Activated T-cell treated with anti-CD3 and anti-CD28 coated beads, Interleukin-2, amount 50 U/mL, for 24 hours (primary cell): ENCODE results near the gene RBM17.
A peak's percentile ranks its signal among the peaks of the same experiment; 100 is the strongest.
"Not testable (repeated sequence)": the region's sequence is repeated elsewhere in the genome, so short reads cannot be mapped to it uniquely, and the experiment has no call there.

ENCODE experiments used
- DNase-seq: peaks from one replicate; pipeline ENCODE4 v3.0.0-alpha.2; 2020
- H3K27ac Mint-ChIP-seq: 2 replicates; pipeline ENCODE4 v1.8.0; 2020; ENCODE audit warnings: mild to moderate bottlenecking, mixed read lengths
- H3K27me3 Mint-ChIP-seq: 2 replicates; pipeline ENCODE4 v1.8.0; 2020; ENCODE audit warnings: mixed read lengths
- H3K36me3 Mint-ChIP-seq: 2 replicates; pipeline ENCODE4 v1.8.0; 2020; ENCODE audit warnings: low read depth, mixed read lengths
- H3K4me1 Mint-ChIP-seq: 2 replicates; pipeline ENCODE4 v1.8.0; 2020; ENCODE audit warnings: low read depth, mixed read lengths
- H3K4me3 Mint-ChIP-seq: 2 replicates; pipeline ENCODE4 v1.8.0; 2020; ENCODE audit warnings: mild to moderate bottlenecking, moderate library complexity, mixed read lengths
- H3K9me3 Mint-ChIP-seq: 2 replicates; pipeline ENCODE4 v1.8.0; 2020; ENCODE audit warnings: mixed read lengths

Gene RBM17

DNA sequence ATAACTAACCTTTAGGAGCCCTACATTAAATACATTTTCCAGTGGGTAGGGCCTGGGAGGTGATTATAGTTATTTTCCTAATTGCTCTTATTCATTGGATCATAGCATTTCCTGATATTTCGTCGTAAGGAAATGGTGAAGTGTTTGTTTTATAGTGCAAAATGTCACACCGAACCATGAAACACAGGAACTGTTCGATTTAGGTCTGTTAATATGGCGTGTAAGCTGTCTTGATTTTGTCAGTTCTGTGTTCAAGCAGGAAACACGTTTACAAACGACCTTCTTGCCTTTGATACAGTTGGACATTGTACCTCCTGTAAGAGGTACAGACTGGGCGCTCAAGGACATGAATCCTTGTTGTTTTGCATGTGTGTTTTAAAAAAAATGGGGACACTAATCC is 14.8 kb downstream of the RBM17 start:
- H3K36me3 Mint-ChIP-seq, result peaks cover 93% of the 10 kb centered on the region
- no peaks in the 10 kb centered on the region for H3K27me3 Mint-ChIP-seq
- H3K4me3 Mint-ChIP-seq, result no peak overlapping the region
- no peaks in the 10 kb centered on the region for H3K9me3 Mint-ChIP-seq
- DNase-seq, result no peak
- H3K4me1 Mint-ChIP-seq, result peaks cover 31% of the 10 kb centered on the region
- peak overlapping the region; percentile 48 for H3K27ac Mint-ChIP-seq

DNA sequence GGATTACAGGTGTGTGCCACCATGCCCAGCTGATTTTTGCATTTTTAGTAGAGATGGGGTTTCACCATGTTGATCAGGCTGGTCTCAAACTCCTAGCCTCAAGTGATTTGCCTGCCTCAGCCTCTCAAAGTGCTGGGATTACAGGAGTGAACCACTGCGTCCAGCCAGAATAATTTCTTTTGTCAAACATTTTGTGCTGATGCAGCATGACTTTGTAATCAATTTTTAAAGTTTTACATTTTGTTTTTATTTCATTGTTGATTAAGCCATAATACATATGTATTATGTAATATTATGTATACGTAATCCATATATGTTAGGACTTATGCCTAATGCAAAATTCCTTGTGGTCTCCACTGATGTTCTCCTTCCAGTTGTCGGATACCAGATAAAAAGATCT is 18.8 kb downstream of the RBM17 start:
- not testable (repeated sequence) for H3K9me3 Mint-ChIP-seq, DNase-seq, H3K27me3 Mint-ChIP-seq, H3K4me3 Mint-ChIP-seq
- Mint-ChIP-seq H3K36me3 (peaks cover 96% of the 10 kb centered on the region), H3K4me1 (peaks cover 39% of the 10 kb centered on the region), H3K27ac (peak overlapping the region; percentile 73)

DNA sequence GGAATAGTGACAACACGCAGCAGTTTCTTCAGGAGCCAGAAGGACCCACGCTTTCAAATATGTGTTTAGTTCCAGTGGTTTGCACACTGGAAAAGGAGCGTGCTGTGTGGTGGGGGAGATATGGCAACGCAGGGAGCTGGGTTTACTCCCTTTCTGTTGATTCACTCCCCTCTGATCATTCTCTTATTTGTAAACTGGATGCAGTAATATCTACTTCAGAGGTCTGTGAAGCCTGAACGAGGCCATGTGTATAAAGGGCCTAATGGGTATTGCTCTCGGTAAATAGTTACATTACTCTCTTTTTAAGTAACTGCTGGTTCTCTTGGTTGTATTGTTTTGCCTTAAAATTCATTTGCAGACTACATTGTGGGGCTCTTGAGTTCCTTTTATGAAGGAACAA is 19.2 kb downstream of the RBM17 start:
- H3K36me3 Mint-ChIP-seq, result peaks cover 96% of the 10 kb centered on the region
- H3K4me3 Mint-ChIP-seq, result no peak overlapping the region
- DNase-seq, result no peak
- H3K4me1 Mint-ChIP-seq, result peaks cover 41% of the 10 kb centered on the region
- H3K9me3 Mint-ChIP-seq, result no peaks in the 10 kb centered on the region
- H3K27me3 Mint-ChIP-seq, result no peaks in the 10 kb centered on the region
- peak overlapping the region; percentile 73 for H3K27ac Mint-ChIP-seq

DNA sequence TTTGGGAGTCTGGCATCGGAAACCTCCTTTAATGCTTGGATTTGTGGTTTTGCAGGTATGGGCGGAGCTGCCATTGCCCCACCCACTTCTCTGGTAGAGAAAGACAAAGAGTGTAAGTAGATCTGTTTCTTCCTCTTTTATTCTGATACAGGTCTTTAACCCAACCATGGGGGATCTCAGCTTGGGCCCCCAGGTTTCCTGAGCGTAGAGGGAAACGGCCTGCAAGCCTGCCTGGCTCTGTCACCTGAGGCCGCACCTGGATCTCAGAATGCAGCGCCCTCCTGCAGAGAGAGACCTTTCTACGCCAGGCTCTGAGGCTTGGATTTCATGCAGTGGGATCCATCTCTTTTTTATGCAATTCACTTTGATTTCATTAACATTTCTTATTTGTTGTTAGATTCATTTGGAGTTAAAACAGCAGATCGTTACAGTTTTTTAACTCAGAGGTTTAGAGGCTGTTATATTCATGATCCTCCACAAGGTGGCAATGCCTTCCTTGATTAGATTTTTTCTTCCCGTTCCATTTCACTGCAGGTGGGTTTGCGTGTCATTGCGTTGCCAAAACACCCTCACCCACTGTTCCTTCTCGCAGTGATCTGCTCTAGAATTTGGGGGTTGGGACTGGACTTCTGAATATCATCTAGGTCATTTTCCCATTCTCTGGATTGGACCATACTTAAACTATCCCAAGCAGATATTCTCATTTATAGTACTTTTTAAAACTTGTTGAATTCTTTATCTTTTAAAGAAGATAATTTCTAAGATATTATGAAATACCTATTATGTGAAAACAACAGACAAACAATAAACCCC is 20.0 kb downstream of the RBM17 start:
- Mint-ChIP-seq H3K36me3 (peaks cover 96% of the 10 kb centered on the region), H3K4me3 (no peak overlapping the region)
- DNase-seq, result no peak

DNA sequence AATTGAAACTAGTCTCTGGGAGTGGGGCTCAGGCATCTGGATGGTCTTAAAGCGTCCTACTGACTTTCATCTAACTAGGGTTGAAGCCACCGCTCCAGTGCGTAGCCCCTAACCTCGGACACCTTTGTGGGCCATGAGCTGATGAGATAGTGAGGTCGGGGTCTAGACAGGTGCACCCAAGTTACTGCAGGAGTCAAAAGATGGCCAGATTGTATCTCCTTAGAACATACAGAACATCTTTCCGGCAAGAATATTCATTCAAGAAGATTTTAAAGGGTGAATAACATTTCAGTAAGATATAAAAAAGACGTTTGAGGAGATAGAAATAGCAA is 20.6 kb downstream of the RBM17 start:
- no peak for DNase-seq
- Mint-ChIP-seq H3K4me1 (peaks cover 42% of the 10 kb centered on the region), H3K27ac (peak overlapping the region; percentile 12), H3K4me3 (no peak overlapping the region), H3K36me3 (peaks cover 96% of the 10 kb centered on the region), H3K27me3 (no peaks in the 10 kb centered on the region), H3K9me3 (no peaks in the 10 kb centered on the region)

More for the DNA sequence above, 20.0 kb downstream of the RBM17 start:
- Mint-ChIP-seq H3K27me3 (no peaks in the 10 kb centered on the region), H3K4me1 (peaks cover 41% of the 10 kb centered on the region), H3K9me3 (no peaks in the 10 kb centered on the region), H3K27ac (peak overlapping the region; percentile 85)

DNA sequence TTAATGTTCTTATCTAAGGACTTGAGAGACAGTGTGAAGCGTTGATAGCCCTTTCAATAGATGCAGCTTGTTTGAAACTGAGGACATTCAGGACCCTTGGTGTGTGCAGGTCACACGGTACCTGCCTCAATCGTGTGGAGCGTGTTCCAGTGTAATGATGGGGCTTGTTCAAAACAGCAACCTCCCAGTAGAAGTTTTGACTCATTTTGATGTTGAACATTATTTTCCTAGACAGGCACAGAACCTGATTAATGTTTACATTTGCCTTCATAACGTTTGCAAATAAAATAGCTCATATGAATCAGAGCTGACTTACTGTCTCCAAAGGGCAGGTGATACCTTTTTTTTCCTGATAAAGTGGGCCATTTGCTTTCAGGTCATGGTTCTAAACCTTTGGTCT is 21.3 kb downstream of the RBM17 start:
- H3K27ac Mint-ChIP-seq, result peak overlapping the region; percentile 12
- DNase-seq, result no peak
- H3K36me3 Mint-ChIP-seq, result peaks cover 96% of the 10 kb centered on the region
- no peaks in the 10 kb centered on the region for H3K27me3 Mint-ChIP-seq
- peaks cover 46% of the 10 kb centered on the region for H3K4me1 Mint-ChIP-seq
- H3K9me3 Mint-ChIP-seq, result no peaks in the 10 kb centered on the region
- no peak overlapping the region for H3K4me3 Mint-ChIP-seq

DNA sequence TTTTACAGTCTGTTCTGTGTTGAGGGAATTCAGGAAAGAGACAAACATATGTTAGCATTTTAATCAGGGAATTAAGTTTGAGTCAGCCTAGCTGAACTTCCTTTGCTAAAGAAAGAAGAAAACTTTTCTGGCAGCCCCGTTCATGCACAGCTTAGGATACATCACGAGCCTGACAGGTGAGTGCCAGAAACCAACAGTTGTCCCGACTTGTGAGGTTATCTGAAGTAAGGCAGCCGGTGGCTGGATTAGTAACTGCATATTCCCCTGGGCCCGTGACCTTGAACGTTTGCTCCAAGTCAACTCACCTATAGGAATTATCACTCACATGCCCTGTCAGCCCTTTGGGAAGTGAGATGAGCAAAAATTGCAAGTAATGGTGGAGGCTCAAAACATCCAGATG is 24.1 kb downstream of the RBM17 start:
- Mint-ChIP-seq H3K4me1 (peaks cover 47% of the 10 kb centered on the region), H3K27me3 (no peaks in the 10 kb centered on the region), H3K4me3 (no peak overlapping the region), H3K9me3 (no peaks in the 10 kb centered on the region), H3K36me3 (peaks cover 92% of the 10 kb centered on the region), H3K27ac (peak overlapping the region; percentile 35)
- no peak for DNase-seq

DNA sequence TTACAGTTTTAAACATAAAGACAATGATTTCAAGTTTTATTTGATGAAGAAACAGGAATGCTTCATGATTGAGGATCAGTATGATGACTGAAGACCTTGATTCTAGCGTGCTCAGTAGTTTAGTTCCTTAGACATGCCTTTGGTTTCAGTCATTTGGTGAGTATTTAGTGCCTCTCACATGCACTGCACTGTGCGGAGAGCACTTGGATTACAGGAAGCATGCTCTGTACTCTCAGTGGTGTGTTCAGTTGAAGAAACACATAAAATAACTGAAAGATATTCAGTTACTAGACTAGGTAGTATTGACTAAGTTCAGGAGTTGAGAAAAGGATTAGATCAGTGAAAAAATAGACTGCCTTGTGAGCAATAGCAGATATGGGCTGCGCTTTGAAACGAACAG is 25.5 kb downstream of the RBM17 start:
- DNase-seq, result no peak

DNA sequence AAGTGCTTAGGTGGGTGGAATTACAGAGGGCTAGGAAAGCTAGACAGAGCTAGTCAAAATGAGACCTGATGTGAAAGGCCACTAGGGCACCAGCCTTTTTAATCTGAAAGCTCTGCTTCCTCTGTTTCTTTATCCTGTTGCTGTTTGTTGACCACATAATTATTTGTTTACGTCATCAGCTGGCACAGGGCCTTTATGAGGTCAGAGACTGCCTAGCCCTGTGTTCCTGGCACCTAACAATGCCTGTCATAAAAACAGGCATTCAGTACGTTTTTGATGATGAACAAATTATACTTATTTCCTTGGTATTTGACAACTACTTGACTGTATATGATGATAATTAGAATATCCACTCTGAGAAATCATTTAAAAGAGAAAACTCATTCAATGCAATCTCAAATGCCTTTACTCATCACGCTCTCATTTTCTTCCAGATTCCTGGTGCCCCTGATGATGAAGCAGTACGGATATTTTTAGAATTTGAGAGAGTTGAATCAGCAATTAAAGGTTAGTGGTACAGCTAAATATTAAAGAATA is 26.0 kb downstream of the RBM17 start:
- H3K9me3 Mint-ChIP-seq, result no peaks in the 10 kb centered on the region
- peaks cover 77% of the 10 kb centered on the region for H3K36me3 Mint-ChIP-seq
- peaks cover 38% of the 10 kb centered on the region for H3K4me1 Mint-ChIP-seq
- H3K27ac Mint-ChIP-seq, result peak overlapping the region; percentile 84
- H3K27me3 Mint-ChIP-seq, result no peaks in the 10 kb centered on the region
- DNase-seq, result no peak
- H3K4me3 Mint-ChIP-seq, result no peak overlapping the region

More for the DNA sequence above, 25.5 kb downstream of the RBM17 start:
- H3K27ac Mint-ChIP-seq, result peak overlapping the region; percentile 84
- H3K4me1 Mint-ChIP-seq, result peaks cover 38% of the 10 kb centered on the region
- H3K36me3 Mint-ChIP-seq, result peaks cover 83% of the 10 kb centered on the region
- no peaks in the 10 kb centered on the region for H3K9me3 Mint-ChIP-seq
- no peak overlapping the region for H3K4me3 Mint-ChIP-seq
- H3K27me3 Mint-ChIP-seq, result no peaks in the 10 kb centered on the region

DNA sequence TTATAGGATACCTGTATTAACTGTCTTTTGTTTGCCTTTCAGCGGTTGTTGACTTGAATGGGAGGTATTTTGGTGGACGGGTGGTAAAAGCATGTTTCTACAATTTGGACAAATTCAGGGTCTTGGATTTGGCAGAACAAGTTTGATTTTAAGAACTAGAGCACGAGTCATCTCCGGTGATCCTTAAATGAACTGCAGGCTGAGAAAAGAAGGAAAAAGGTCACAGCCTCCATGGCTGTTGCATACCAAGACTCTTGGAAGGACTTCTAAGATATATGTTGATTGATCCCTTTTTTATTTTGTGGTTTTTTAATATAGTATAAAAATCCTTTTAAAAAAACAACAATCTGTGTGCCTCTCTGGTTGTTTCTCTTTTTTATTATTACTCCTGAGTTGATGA is 26.6 kb downstream of the RBM17 start:
- peaks cover 38% of the 10 kb centered on the region for H3K4me1 Mint-ChIP-seq
- H3K9me3 Mint-ChIP-seq, result no peaks in the 10 kb centered on the region
- no peak overlapping the region for H3K4me3 Mint-ChIP-seq
- H3K27me3 Mint-ChIP-seq, result no peaks in the 10 kb centered on the region
- peak overlapping the region; percentile 68 for H3K27ac Mint-ChIP-seq
- H3K36me3 Mint-ChIP-seq, result peaks cover 71% of the 10 kb centered on the region
- DNase-seq, result no peak

DNA sequence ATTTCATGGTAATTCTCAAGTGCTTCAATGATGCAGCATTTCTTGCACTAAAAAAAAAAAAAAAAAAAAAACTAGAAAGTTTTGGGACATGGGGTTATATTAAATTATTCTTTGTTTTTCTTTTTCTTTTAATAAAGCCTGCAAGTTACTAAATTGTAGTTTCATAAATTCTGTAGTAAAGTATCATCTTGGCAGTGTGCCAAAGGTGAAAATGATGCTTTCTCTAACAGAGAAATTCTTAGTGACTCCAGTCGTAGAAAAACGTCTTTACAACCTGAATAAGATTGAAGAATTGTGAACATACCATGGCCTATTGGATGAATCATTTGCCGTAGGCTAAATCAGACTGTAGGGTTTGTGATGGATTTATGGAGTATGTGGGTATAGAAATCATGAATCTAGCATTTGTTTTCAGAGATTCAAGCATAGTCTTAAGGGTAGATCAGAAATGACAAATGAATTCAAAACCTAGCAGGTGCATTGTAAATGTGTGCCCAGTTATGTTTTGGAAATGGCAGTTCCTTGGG is 27.1 kb downstream of the RBM17 start:
- peaks cover 39% of the 10 kb centered on the region for H3K4me1 Mint-ChIP-seq
- H3K27me3 Mint-ChIP-seq, result no peaks in the 10 kb centered on the region
- H3K4me3 Mint-ChIP-seq, result no peak overlapping the region
- DNase-seq, result no peak
- H3K9me3 Mint-ChIP-seq, result no peaks in the 10 kb centered on the region
- H3K27ac Mint-ChIP-seq, result peak overlapping the region; percentile 23
- peaks cover 67% of the 10 kb centered on the region for H3K36me3 Mint-ChIP-seq

DNA sequence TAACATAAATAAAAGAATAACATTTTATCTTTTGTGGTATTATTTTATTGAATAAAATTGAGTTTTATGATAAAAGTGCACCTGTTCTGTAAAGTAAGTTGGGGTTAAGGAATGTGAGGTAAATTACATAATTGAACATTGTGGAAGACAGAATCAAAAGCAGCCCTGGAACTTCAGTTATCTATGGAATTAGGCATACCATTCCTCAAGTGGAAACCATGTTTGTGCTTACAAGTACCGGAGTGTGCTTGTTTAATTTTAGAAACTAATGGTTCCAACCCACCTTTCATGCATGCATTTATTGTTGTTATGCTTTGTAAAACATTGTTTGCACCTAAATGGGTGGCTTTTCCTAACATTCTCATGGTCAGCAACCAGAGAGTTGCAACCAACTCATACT is 28.0 kb downstream of the RBM17 start:
- no peak for DNase-seq
- H3K27ac Mint-ChIP-seq, result no peak overlapping the region
- no peaks in the 10 kb centered on the region for H3K27me3 Mint-ChIP-seq
- peaks cover 40% of the 10 kb centered on the region for H3K4me1 Mint-ChIP-seq
- no peaks in the 10 kb centered on the region for H3K9me3 Mint-ChIP-seq
- no peak overlapping the region for H3K4me3 Mint-ChIP-seq
- H3K36me3 Mint-ChIP-seq, result peaks cover 58% of the 10 kb centered on the region

DNA sequence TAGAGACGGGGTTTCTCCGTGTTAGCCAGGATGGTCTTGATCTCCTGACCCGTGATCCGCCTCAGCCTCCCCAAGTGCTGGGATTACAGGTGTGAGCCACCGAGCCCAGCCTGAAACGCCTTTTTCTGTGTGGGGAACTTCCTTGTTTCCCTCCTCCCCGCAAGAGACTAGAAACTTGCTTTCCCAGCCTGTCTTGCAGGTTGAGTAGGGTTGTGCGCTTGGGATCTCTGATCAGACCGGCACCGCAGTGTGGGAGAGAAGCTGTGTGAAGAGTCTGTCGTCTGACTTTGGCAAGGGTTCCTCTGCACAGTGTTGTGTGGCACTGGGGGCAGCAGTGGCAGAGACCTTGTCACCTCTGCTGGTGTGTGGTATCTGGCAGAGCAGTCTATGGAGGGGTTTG is 28.9 kb downstream of the RBM17 start:
- H3K27ac Mint-ChIP-seq, result no peak overlapping the region
- no peak for DNase-seq
- peaks cover 48% of the 10 kb centered on the region for H3K36me3 Mint-ChIP-seq
- H3K4me1 Mint-ChIP-seq, result peaks cover 39% of the 10 kb centered on the region
- H3K27me3 Mint-ChIP-seq, result no peaks in the 10 kb centered on the region
- H3K9me3 Mint-ChIP-seq, result no peaks in the 10 kb centered on the region
- no peak overlapping the region for H3K4me3 Mint-ChIP-seq

DNA sequence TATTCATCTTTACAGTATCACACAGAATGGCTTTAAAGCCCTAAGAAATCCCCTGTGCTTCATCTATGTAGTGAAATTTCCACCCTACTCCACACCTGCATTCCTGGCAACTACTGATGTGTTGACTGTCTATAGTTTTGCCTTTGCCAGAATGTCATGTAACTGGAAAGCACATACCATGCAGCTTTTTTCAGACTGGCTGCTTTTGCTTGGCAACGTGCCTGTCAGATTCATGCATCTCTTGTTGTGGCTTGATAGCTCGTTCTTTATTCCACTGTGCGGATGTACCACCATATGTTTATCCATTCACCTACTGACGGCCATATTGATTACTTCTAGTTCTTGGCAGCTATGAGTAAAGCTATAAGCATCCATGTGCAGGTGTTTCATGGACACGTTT is 30.6 kb downstream of the RBM17 start:
- DNase-seq, result no peak
- H3K36me3 Mint-ChIP-seq, result peaks cover 31% of the 10 kb centered on the region
- H3K9me3 Mint-ChIP-seq, result no peaks in the 10 kb centered on the region
- H3K4me3 Mint-ChIP-seq, result no peak overlapping the region
- H3K27me3 Mint-ChIP-seq, result no peaks in the 10 kb centered on the region
- peaks cover 35% of the 10 kb centered on the region for H3K4me1 Mint-ChIP-seq
- H3K27ac Mint-ChIP-seq, result peak overlapping the region; percentile 76

DNA sequence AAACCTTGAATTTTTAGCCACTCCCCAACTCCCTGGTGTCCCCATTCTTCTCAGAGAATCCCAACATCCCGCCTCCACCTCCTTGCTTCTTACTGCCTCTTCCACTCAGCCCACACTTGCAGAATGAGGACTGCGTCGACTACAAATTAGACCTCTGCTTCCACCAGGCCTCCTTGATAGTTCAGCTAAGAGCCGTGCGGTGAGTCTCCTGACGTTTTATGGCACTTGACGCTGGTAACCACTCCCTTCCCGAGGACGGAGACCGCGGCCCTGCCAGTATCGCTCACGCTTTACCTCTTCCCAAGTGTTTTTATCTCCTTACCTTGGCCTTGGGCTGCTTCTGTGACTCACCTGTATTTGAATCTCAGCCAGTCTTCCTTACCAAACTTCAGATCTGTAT is 31.1 kb downstream of the RBM17 start:
- no peak overlapping the region for H3K4me3 Mint-ChIP-seq

More for the DNA sequence above, 31.1 kb downstream of the RBM17 start:
- peaks cover 26% of the 10 kb centered on the region for H3K36me3 Mint-ChIP-seq
- peak overlapping the region; percentile 76 for H3K27ac Mint-ChIP-seq
- H3K9me3 Mint-ChIP-seq, result no peaks in the 10 kb centered on the region
- H3K4me1 Mint-ChIP-seq, result peaks cover 33% of the 10 kb centered on the region
- no peak for DNase-seq
- H3K27me3 Mint-ChIP-seq, result no peaks in the 10 kb centered on the region
